ENCODE measurements around the gene FAM110C.
"Not testable (repeated sequence)": the region's sequence is repeated elsewhere in the genome, so short reads cannot be mapped to it uniquely, and the experiment has no call there.

FAM110C gene

GRCh38 chr2:42788-43187 is 3.5 kb downstream of the FAM110C start:
- DNase-seq = no peak

GRCh38 chr2:40465-40864 is 5.8 kb downstream of the FAM110C start:
- DNase-seq = no peak

- no peak for DNase-seq
Observed at GRCh38 chr2:38155-38554, 8.2 kb downstream of the FAM110C start.

- DNase-seq = no peak
Observed at GRCh38 chr2:36318-36717, 10.0 kb downstream of the FAM110C start.

- DNase-seq = no peak
Observed at GRCh38 chr2:35852-36251, 10.5 kb downstream of the FAM110C start.

- DNase-seq = no peak
Observed at GRCh38 chr2:33620-34019, 12.7 kb downstream of the FAM110C start.

- no peak for DNase-seq
Observed at GRCh38 chr2:32068-32467, 14.2 kb downstream of the FAM110C start.

GRCh38 chr2:29253-29652 is 17.1 kb downstream of the FAM110C start:
- no peak for DNase-seq

GRCh38 chr2:28406-28975 is 17.8 kb downstream of the FAM110C start:
- no peak for DNase-seq

GRCh38 chr2:26891-27290 is 19.4 kb downstream of the FAM110C start:
- no peak for DNase-seq

- DNase-seq = no peak
Observed at GRCh38 chr2:25543-25942, 20.8 kb downstream of the FAM110C start.

- not testable (repeated sequence) for DNase-seq
Observed at GRCh38 chr2:24591-24990, 21.7 kb downstream of the FAM110C start.

GRCh38 chr2:24107-24506 is 22.2 kb downstream of the FAM110C start:
- DNase-seq = no peak

GRCh38 chr2:23283-23682 is 23.0 kb downstream of the FAM110C start:
- DNase-seq = no peak

- not testable (repeated sequence) for DNase-seq
Observed at GRCh38 chr2:22244-22643, 24.1 kb downstream of the FAM110C start.

GRCh38 chr2:20259-20658 is 26.0 kb downstream of the FAM110C start:
- DNase-seq = not testable (repeated sequence)

- no peak for DNase-seq
Observed at GRCh38 chr2:19505-19904, 26.8 kb downstream of the FAM110C start.

GRCh38 chr2:18402-19271 is 27.7 kb downstream of the FAM110C start:
- DNase-seq = no peak

GRCh38 chr2:15916-16315 is 30.4 kb downstream of the FAM110C start:
- not testable (repeated sequence) for DNase-seq

- no peak for DNase-seq
Observed at GRCh38 chr2:11248-11941, 34.9 kb downstream of the FAM110C start.

GRCh38 chr2:10222-10875 is 36.0 kb downstream of the FAM110C start:
- DNase-seq = no peak

Measured in SIG-M5 (cell line).